Choroid plexus epithelial cell (primary cell): Measurements from ENCODE around the gene CHTF18.
"Not testable (repeated sequence)": the region's sequence is repeated elsewhere in the genome, so short reads cannot be mapped to it uniquely, and the experiment has no call there.

Experiments
- DNase-seq: peaks from one replicate; pipeline ENCODE4 v3.0.0-alpha.2; 2010; ENCODE audit warnings: low read depth
- H3K4me3 ChIP-seq: 2 replicates; pipeline ENCODE4 v1.5.1; 2011; ENCODE audit warnings: low read depth, mild to moderate bottlenecking, control low read depth, low read length, moderate library complexity
- CTCF ChIP-seq: conservative IDR thresholded peaks from 2 replicates; pipeline ENCODE4 v1.5.1; 2011; ENCODE audit warnings: low read depth, mild to moderate bottlenecking, control low read depth, inconsistent platforms, low read length, moderate library complexity

CHTF18 gene

GRCh38 chr16:769934-770333 lies 18.5 kb upstream of the CHTF18 start:
- TF ChIP-seq CTCF: no peak
- DNase-seq: no peak
- H3K4me3 ChIP-seq: no peak overlapping the region

- no peak for DNase-seq
- H3K4me3 ChIP-seq: no peak overlapping the region
- TF ChIP-seq CTCF: no peak
Observed at GRCh38 chr16:770411-770810, 18.0 kb upstream of the CHTF18 start.

- TF ChIP-seq CTCF: no peak
- no peak for DNase-seq
Observed at GRCh38 chr16:772959-773358, 15.5 kb upstream of the CHTF18 start.

GRCh38 chr16:774086-775001 lies 14.1 kb upstream of the CHTF18 start:
- DNase-seq: no peak
- no peak for TF ChIP-seq CTCF

More at GRCh38 chr16:772959-773358, 15.5 kb upstream of the CHTF18 start:
- no peak overlapping the region for H3K4me3 ChIP-seq

GRCh38 chr16:775236-775796 lies 13.1 kb upstream of the CHTF18 start:
- TF ChIP-seq CTCF: no peak
- H3K4me3 ChIP-seq: no peak overlapping the region
- no peak for DNase-seq

More at GRCh38 chr16:774086-775001, 14.1 kb upstream of the CHTF18 start:
- no peak overlapping the region for H3K4me3 ChIP-seq

GRCh38 chr16:776298-776697 lies 12.1 kb upstream of the CHTF18 start:
- DNase-seq, H3K4me3 ChIP-seq: not testable (repeated sequence)

- H3K4me3 ChIP-seq: no peak overlapping the region
- DNase-seq: no peak
- no peak for TF ChIP-seq CTCF
Observed at GRCh38 chr16:776824-777223, 11.6 kb upstream of the CHTF18 start.
